GM19468 (cell line): ENCODE data around the gene CCT6A.
"Not testable (repeated sequence)": the region's sequence is repeated elsewhere in the genome, so short reads cannot be mapped to it uniquely, and the experiment has no call there.

ENCODE experiments used
- ATAC-seq: cut with Tn5 transposase; IDR thresholded peaks from one replicate; pipeline ENCODE4 v1.9.1; 2021; ENCODE audit warnings: mild to moderate bottlenecking, moderate library complexity, moderate number of reproducible peaks; ENCODE audit not compliant: unreplicated experiment; ENCODE audit errors: extremely low read depth

CCT6A gene

GRCh38 chr7:56092789-56093531 lies 41.4 kb downstream of the CCT6A start, which contains the start of gene PHKG1:
Gene PHKG1, minus strand, starts transcription at chr7:56092952. Its CDS starts 4,011 bp downstream, at chr7:56088941.
- no peak for ATAC-seq

- ATAC-seq: no peak
Measured at GRCh38 chr7:56097700-56098099, 46.1 kb downstream of the CCT6A start.

GRCh38 chr7:56098187-56099008 lies 46.8 kb downstream of the CCT6A start:
- not testable (repeated sequence) for ATAC-seq

GRCh38 chr7:56099653-56100052 lies 48.1 kb downstream of the CCT6A start:
- no peak for ATAC-seq

GRCh38 chr7:56104138-56104537 lies 52.6 kb downstream of the CCT6A start:
- ATAC-seq: not testable (repeated sequence)

- no peak for ATAC-seq
Measured at GRCh38 chr7:56105508-56105907, 53.9 kb downstream of the CCT6A start.

GRCh38 chr7:56106108-56107073 lies 54.8 kb downstream of the CCT6A start, which contains the start of gene CHCHD2:
Gene CHCHD2, minus strand, starts transcription at chr7:56106476. Its CDS starts 63 bp downstream, at chr7:56106413.
- ATAC-seq: peak; percentile 99

GRCh38 chr7:56107954-56108258 lies 56.3 kb downstream of the CCT6A start:
- no peak for ATAC-seq

GRCh38 chr7:56110611-56111010 lies 59.0 kb downstream of the CCT6A start:
- no peak for ATAC-seq

GRCh38 chr7:56112244-56112643 lies 60.7 kb downstream of the CCT6A start:
- not testable (repeated sequence) for ATAC-seq
